ENCODE data around the gene VEPH1.
A peak's percentile ranks its signal among the peaks of the same experiment; 100 is the strongest.

The VEPH1 gene

GRCh38 chr3:157251685-157252084, 251.5 kb downstream of the VEPH1 start:
- in situ Hi-C loops (cut with HindIII; ENCODE audit: low sequenced_read_pairs): no loop called here
- TF ChIP-seq, protein P1, sequence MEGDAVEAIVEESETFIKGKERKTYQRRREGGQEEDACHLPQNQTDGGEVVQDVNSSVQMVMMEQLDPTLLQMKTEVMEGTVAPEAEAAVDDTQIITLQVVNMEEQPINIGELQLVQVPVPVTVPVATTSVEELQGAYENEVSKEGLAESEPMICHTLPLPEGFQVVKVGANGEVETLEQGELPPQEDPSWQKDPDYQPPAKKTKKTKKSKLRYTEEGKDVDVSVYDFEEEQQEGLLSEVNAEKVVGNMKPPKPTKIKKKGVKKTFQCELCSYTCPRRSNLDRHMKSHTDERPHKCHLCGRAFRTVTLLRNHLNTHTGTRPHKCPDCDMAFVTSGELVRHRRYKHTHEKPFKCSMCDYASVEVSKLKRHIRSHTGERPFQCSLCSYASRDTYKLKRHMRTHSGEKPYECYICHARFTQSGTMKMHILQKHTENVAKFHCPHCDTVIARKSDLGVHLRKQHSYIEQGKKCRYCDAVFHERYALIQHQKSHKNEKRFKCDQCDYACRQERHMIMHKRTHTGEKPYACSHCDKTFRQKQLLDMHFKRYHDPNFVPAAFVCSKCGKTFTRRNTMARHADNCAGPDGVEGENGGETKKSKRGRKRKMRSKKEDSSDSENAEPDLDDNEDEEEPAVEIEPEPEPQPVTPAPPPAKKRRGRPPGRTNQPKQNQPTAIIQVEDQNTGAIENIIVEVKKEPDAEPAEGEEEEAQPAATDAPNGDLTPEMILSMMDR (IDR thresholded peaks at IDR 0.05; ENCODE audit: low read depth, low read length): no peak
- DNase-seq (ENCODE audit: low read depth, low spot score): no peak

GRCh38 chr3:157249606-157250005, 253.6 kb downstream of the VEPH1 start:
- DNase-seq (ENCODE audit: low read depth, low spot score): no peak
- TF ChIP-seq, protein P1 (IDR thresholded peaks at IDR 0.05; ENCODE audit: low read depth, low read length): no peak
- no peak overlapping the region for H3K4me3 ChIP-seq (ENCODE audit: low read depth, low read length)
- in situ Hi-C loops (cut with HindIII; ENCODE audit: low sequenced_read_pairs): no loop called here

More at GRCh38 chr3:157251685-157252084, 251.5 kb downstream of the VEPH1 start:
- no peak overlapping the region for H3K4me3 ChIP-seq (ENCODE audit: low read depth, low read length)

GRCh38 chr3:157248590-157249422, 254.4 kb downstream of the VEPH1 start:
- no peak overlapping the region for H3K4me3 ChIP-seq (ENCODE audit: low read depth, low read length)
- DNase-seq (ENCODE audit: low read depth, low spot score): peak; percentile 93
- TF ChIP-seq, protein P1 (IDR thresholded peaks at IDR 0.05; ENCODE audit: low read depth, low read length): no peak
- in situ Hi-C loops (cut with HindIII; ENCODE audit: low sequenced_read_pairs): no loop called here

- no peak for DNase-seq (ENCODE audit: low read depth, low spot score)
- H3K4me3 ChIP-seq (ENCODE audit: low read depth, low read length): no peak overlapping the region
- TF ChIP-seq, protein P1 (IDR thresholded peaks at IDR 0.05; ENCODE audit: low read depth, low read length): no peak
- in situ Hi-C loops (cut with HindIII; ENCODE audit: low sequenced_read_pairs): no loop called here
Measured at GRCh38 chr3:157247391-157247790, 255.8 kb downstream of the VEPH1 start.

- no peak overlapping the region for H3K4me3 ChIP-seq (ENCODE audit: low read depth, low read length)
- TF ChIP-seq, protein P1 (IDR thresholded peaks at IDR 0.05; ENCODE audit: low read depth, low read length): no peak
- in situ Hi-C loops (cut with HindIII; ENCODE audit: low sequenced_read_pairs): no loop called here
- no peak for DNase-seq (ENCODE audit: low read depth, low spot score)
Measured at GRCh38 chr3:157242836-157243235, 260.4 kb downstream of the VEPH1 start.

DNA sequence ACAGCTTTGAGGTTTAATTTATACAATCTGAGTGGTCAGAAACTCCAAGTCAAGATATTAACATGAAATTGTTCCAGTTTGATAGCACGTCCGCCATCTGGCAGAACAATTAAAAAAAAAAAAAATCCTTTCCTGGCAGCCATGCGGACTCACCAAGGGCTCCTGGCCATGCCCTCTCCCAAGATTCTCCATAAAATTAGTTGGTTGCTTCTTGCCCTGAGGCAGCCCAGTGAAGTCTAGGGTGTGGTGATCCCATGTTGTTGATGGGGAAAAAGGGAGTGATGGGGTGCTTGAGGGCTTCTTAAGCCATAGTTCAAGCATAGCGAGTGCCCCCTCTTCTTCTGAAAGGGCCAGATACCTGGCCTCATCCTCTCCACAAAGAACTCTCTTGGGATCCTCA, 261.6 kb downstream of the VEPH1 start:
- in situ Hi-C loops (cut with HindIII; ENCODE audit: low sequenced_read_pairs): no loop called here
- no peak overlapping the region for H3K4me3 ChIP-seq (ENCODE audit: low read depth, low read length)
- TF ChIP-seq, protein P1 (IDR thresholded peaks at IDR 0.05; ENCODE audit: low read depth, low read length): no peak

More for the DNA sequence above, 261.6 kb downstream of the VEPH1 start:
- no peak for DNase-seq (ENCODE audit: low read depth, low spot score)

Measured in astrocyte of the spinal cord (primary cell).